Measurements from ENCODE around the gene SLC9A9. TPM values are rescaled to one million over a fixed set of nuclear protein-coding genes. Genes with fewer than 3 reads are reported as not detected.

Gene SLC9A9
- total RNA-seq, 2 experiments from 2014 or later = 12.2 TPM

GRCh38 chr3:143551761-143552160 lies 296.5 kb downstream of the SLC9A9 start:
- H3K27ac ChIP-seq (ENCODE audit: low read depth in 1 of 2, low read length in 2 of 2) = no peak overlapping the region
- H3K36me3 Mint-ChIP-seq (ENCODE audit: low read depth) = peaks cover 78% of the 10 kb centered on the region
- no peak overlapping the region for H3K27ac Mint-ChIP-seq
- no peaks in the 10 kb centered on the region for H3K27me3 ChIP-seq (ENCODE audit: control insufficient read depth in 1 of 2, insufficient read depth in 2 of 2, low read length in 2 of 2)
- H3K4me3 ChIP-seq (ENCODE audit: low read length) = no peak overlapping the region
- no peaks in the 10 kb centered on the region for H3K4me1 Mint-ChIP-seq (ENCODE audit: low read depth)
- no peaks in the 10 kb centered on the region for H3K4me1 ChIP-seq (ENCODE audit: insufficient read depth, low read length)
- peaks cover 2% of the 10 kb centered on the region for H3K9me3 Mint-ChIP-seq
- TF ChIP-seq, protein P1, sequence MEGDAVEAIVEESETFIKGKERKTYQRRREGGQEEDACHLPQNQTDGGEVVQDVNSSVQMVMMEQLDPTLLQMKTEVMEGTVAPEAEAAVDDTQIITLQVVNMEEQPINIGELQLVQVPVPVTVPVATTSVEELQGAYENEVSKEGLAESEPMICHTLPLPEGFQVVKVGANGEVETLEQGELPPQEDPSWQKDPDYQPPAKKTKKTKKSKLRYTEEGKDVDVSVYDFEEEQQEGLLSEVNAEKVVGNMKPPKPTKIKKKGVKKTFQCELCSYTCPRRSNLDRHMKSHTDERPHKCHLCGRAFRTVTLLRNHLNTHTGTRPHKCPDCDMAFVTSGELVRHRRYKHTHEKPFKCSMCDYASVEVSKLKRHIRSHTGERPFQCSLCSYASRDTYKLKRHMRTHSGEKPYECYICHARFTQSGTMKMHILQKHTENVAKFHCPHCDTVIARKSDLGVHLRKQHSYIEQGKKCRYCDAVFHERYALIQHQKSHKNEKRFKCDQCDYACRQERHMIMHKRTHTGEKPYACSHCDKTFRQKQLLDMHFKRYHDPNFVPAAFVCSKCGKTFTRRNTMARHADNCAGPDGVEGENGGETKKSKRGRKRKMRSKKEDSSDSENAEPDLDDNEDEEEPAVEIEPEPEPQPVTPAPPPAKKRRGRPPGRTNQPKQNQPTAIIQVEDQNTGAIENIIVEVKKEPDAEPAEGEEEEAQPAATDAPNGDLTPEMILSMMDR (IDR thresholded peaks at IDR 0.05) = no peak
- ATAC-seq (ENCODE audit: poor library complexity) = no peak
- H3K9me3 ChIP-seq (ENCODE audit: control insufficient read depth in 1 of 2, insufficient read depth in 1 of 2, low read length in 2 of 2) = no peaks in the 10 kb centered on the region
- intact Hi-C loops (cut with DNase I, micrococcal nuclease) = no loop called here
- H3K27me3 Mint-ChIP-seq = no peaks in the 10 kb centered on the region
- H3K36me3 ChIP-seq (ENCODE audit: insufficient read depth, low read length) = peaks cover 18% of the 10 kb centered on the region
- POLR2A ChIA-PET = no interaction called here
- H3K4me3 Mint-ChIP-seq = no peak overlapping the region
- CTCF ChIA-PET = interaction anchor here (1.8 kb wide), 1 partner anchor 14 kb away, joined by 5 read pairs; no protein-coding TSS in a partner anchor
- DNase-seq = no peak

DNA sequence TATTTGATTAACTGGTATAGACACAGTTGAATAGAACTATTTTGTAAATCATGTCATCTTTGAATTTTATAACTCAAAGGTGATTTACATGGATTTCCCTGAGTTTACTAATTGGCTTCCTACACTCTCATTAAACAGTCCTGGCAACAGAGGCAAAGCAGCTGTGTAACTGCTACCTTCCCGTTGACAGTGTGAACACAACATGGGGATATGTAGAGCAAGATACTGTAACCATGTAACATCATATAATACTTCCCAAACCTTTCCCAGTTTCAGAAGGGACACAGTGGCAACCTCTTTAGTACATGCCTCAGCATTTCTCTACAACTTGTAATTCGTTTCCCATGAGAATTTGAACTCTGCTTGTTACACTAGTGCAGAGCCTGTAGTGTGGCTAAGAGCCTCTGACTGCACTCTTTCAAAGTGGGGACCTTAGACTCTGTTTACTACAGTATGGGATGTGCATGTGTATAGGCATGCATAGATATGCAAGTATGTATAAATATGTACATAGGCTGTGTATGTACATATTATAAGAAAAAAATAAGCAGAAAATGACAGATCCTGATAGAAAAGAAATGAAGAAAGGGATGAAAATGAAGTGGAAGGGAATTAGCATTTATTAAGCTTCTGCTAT lies 299.3 kb downstream of the SLC9A9 start:
- Mint-ChIP-seq H3K36me3 (ENCODE audit: low read depth) (peaks cover 89% of the 10 kb centered on the region), H3K4me3 (no peak overlapping the region), H3K4me1 (ENCODE audit: low read depth) (no peaks in the 10 kb centered on the region), H3K27ac (no peak overlapping the region), H3K9me3 (peaks cover 2% of the 10 kb centered on the region), H3K27me3 (no peaks in the 10 kb centered on the region)
- Histone ChIP-seq H3K27me3 (ENCODE audit: control insufficient read depth in 1 of 2, insufficient read depth in 2 of 2, low read length in 2 of 2) (no peaks in the 10 kb centered on the region), H3K4me3 (ENCODE audit: low read length) (no peak overlapping the region), H3K27ac (ENCODE audit: low read depth in 1 of 2, low read length in 2 of 2) (no peak overlapping the region), H3K36me3 (ENCODE audit: insufficient read depth, low read length) (peaks cover 20% of the 10 kb centered on the region), H3K4me1 (ENCODE audit: insufficient read depth, low read length) (no peaks in the 10 kb centered on the region), H3K9me3 (ENCODE audit: control insufficient read depth in 1 of 2, insufficient read depth in 1 of 2, low read length in 2 of 2) (peaks cover 0 to 3% of the 10 kb centered on the region in 2 experiments)
- DNase-seq (no peak), ATAC-seq (ENCODE audit: poor library complexity) (no peak)
- intact Hi-C loops (cut with DNase I, micrococcal nuclease) = no loop called here
- TF ChIP-seq, protein P1 (IDR thresholded peaks at IDR 0.05) = no peak
- ChIA-PET CTCF (no interaction called here), POLR2A (no interaction called here)

GRCh38 chr3:143548393-143548792 lies 299.9 kb downstream of the SLC9A9 start:
- Histone ChIP-seq H3K36me3 (ENCODE audit: insufficient read depth, low read length) (peaks cover 20% of the 10 kb centered on the region), H3K9me3 (ENCODE audit: control insufficient read depth in 1 of 2, insufficient read depth in 1 of 2, low read length in 2 of 2) (peaks cover 0 to 3% of the 10 kb centered on the region in 2 experiments), H3K27me3 (ENCODE audit: control insufficient read depth in 1 of 2, insufficient read depth in 2 of 2, low read length in 2 of 2) (no peaks in the 10 kb centered on the region), H3K27ac (ENCODE audit: low read depth in 1 of 2, low read length in 2 of 2) (no peak overlapping the region), H3K4me3 (ENCODE audit: low read length) (no peak overlapping the region), H3K4me1 (ENCODE audit: insufficient read depth, low read length) (no peaks in the 10 kb centered on the region)
- TF ChIP-seq, protein P1 (IDR thresholded peaks at IDR 0.05) = no peak
- DNase-seq (no peak), ATAC-seq (ENCODE audit: poor library complexity) (no peak)
- Mint-ChIP-seq H3K4me3 (no peak overlapping the region), H3K27ac (no peak overlapping the region), H3K4me1 (ENCODE audit: low read depth) (no peaks in the 10 kb centered on the region), H3K9me3 (peaks cover 2% of the 10 kb centered on the region), H3K36me3 (ENCODE audit: low read depth) (peaks cover 87% of the 10 kb centered on the region), H3K27me3 (no peaks in the 10 kb centered on the region)
- ChIA-PET POLR2A (no interaction called here), CTCF (no interaction called here)
- intact Hi-C loops (cut with DNase I, micrococcal nuclease) = no loop called here

Data from CD4-positive, alpha-beta T cell (primary cell).